Measurements from ENCODE around the gene GPR55. TPM values are rescaled to one million over a fixed set of nuclear protein-coding genes. Genes with fewer than 3 reads are reported as not detected.

The GPR55 gene
- total and polyA plus RNA-seq, 10 of the 15 experiments (the other 5 are each of a cell fraction or from before 2014, with no cell fraction given), result 2.1 to 30.1 (median 16.2) TPM

GRCh38 chr2:230893841-230894781, 30.9 kb downstream of the GPR55 start (continued):
- TF ChIP-seq POU2F2 (IDR thresholded peaks at IDR 0.05; ENCODE audit: borderline replicate concordance, low read depth, low read length), result no peak
- TF ChIP-seq BHLHE40 (IDR thresholded peaks at IDR 0.05; ENCODE audit: borderline replicate concordance in 1 of 2, low read depth in 2 of 2, low read length in 1 of 2), result peak; percentile 74 to 82; a peak in 3 of 4 replicates
- TF ChIP-seq ATF7 (IDR thresholded peaks at IDR 0.05; ENCODE audit: low read depth), result 0 out of 2 replicates have a peak, but pooled peaks have one; percentile 10
- TF ChIP-seq CREB1 (IDR thresholded peaks at IDR 0.05; ENCODE audit: low read depth), result 0 out of 2 replicates have a peak, but pooled peaks have one; percentile 21
- TF ChIP-seq ZNF687 (IDR thresholded peaks at IDR 0.05), result no peak
- TF ChIP-seq PRDM15 (CRISPR knock-in tag; IDR thresholded peaks at IDR 0.05), result no peak
- 0 out of 2 replicates have a peak, but pooled peaks have one; percentile 32 for TF ChIP-seq TCF12 (IDR thresholded peaks at IDR 0.05; ENCODE audit: low read depth, low read length)
- peak; percentile 62 for TF ChIP-seq DPF2 (IDR thresholded peaks at IDR 0.05)
- peak; percentile 41 for TF ChIP-seq RAD51 (IDR thresholded peaks at IDR 0.05)
- TF ChIP-seq EP300 (IDR thresholded peaks at IDR 0.05; ENCODE audit: borderline replicate concordance in 1 of 2, control insufficient read depth in 1 of 2, low read depth in 2 of 2, low read length in 2 of 2), result no peak; a peak in 1 of 4 replicates
- TF ChIP-seq SMC3 (IDR thresholded peaks at IDR 0.05; ENCODE audit: borderline replicate concordance, low read length), result no peak
- 0 out of 2 replicates have a peak, but pooled peaks have one; percentile 45 for TF ChIP-seq TCF3 (IDR thresholded peaks at IDR 0.05; ENCODE audit: borderline replicate concordance, insufficient read depth, low read depth, low read length)
- TF ChIP-seq IKZF2 (IDR thresholded peaks at IDR 0.05), result peak; percentile 20 to 45; a peak in 2 of 4 replicates
- TF ChIP-seq USF1 (IDR thresholded peaks at IDR 0.05; ENCODE audit: borderline replicate concordance, extremely low read length, insufficient read depth, low read depth, low read length), result peak; percentile 66
- TF ChIP-seq MAX (IDR thresholded peaks at IDR 0.05; ENCODE audit: low read depth, low read length), result 0 out of 2 replicates have a peak, but pooled peaks have one; percentile 28
- TF ChIP-seq IRF5 (IDR thresholded peaks at IDR 0.05; ENCODE audit: borderline replicate concordance), result no peak
